H1 (cell line): ENCODE measurements around the gene TRAPPC3. TPM values are rescaled to one million over a fixed set of nuclear protein-coding genes. Genes with fewer than 3 reads are reported as not detected.

Experiments
- CTCF ChIA-PET: fragments of 300-600 bp; sonication (Branson Sonifier 250); formaldehyde crosslinking; loops from one replicate; lab custom pipeline; 2021; ENCODE audit not compliant: partially characterized antibody; lab: Charles Lee
- POLR2A ChIA-PET: fragments of 300-600 bp; sonication (Branson Sonifier 250); formaldehyde crosslinking; loops from one replicate; lab custom pipeline; 2021; ENCODE audit warnings: inconsistent platforms; ENCODE audit not compliant: partially characterized antibody; lab: Charles Lee
- DNase-seq, 2 experiments: peaks; one replicate each; pipeline versions ENCODE4 v3.0.0 to v3.0.0-alpha.2; 2010 to 2022; ENCODE audit warnings: low spot score in 2 of 2, low read depth in 1 of 2, mixed read lengths in 1 of 2
- FAIRE-seq: peaks from 2 replicates; lab custom pipeline; 2011; peaks lifted over from hg19 to GRCh38; lab: Jason Lieb, UNC
- H2AFZ ChIP-seq: 2 replicates; pipeline ENCODE4 v1.8.1; 2012; ENCODE audit warnings: low read length, inconsistent platforms
- H2AK5ac ChIP-seq: 2 replicates; pipeline ENCODE4 v1.6.1; 2013; ENCODE audit warnings: low read depth, low read length
- H2BK120ac ChIP-seq: replicated peaks from 2 replicates; pipeline ENCODE3; 2013; ENCODE audit warnings: low read depth, low read length, inconsistent platforms
- H2BK12ac ChIP-seq: 2 replicates; pipeline ENCODE4 v1.6.1; 2013; ENCODE audit warnings: low read depth, low read length
- H2BK15ac ChIP-seq: 2 replicates; pipeline ENCODE4 v1.6.1; 2013; ENCODE audit warnings: low read length
- H2BK20ac ChIP-seq: 2 replicates; pipeline ENCODE4 v1.6.1; 2013; ENCODE audit warnings: low read length
- H2BK5ac ChIP-seq: 2 replicates; pipeline ENCODE4 v1.6.1; 2013; ENCODE audit warnings: low read depth, low read length
- H3K14ac ChIP-seq: 2 replicates; pipeline ENCODE4 v1.6.1; 2013; ENCODE audit warnings: inconsistent platforms; ENCODE audit not compliant: insufficient read length
- H3K18ac ChIP-seq: 2 replicates; pipeline ENCODE4 v1.6.1; 2013; ENCODE audit warnings: low read length; ENCODE audit errors: extremely low read depth
- H3K23ac ChIP-seq: 2 replicates; pipeline ENCODE4 v1.6.1; 2013; ENCODE audit warnings: inconsistent platforms; ENCODE audit not compliant: insufficient read length
- H3K23me2 ChIP-seq: 2 replicates; pipeline ENCODE4 v1.6.1; 2013; ENCODE audit warnings: low read depth, low read length
- H3K27ac ChIP-seq: 2 replicates; pipeline ENCODE4 v1.6.1; 2011; ENCODE audit warnings: low read depth, low read length, inconsistent platforms
- H3K27me3 ChIP-seq, 4 experiments: replicated peaks in 1 of 4; 1 replicate in 1 of 4; 2 replicates in 3 of 4; pipeline versions ENCODE4 v1.6.1 to v1.8.1; 2011 to 2013; ENCODE audit warnings: low read length in 3 of 4, mild to moderate bottlenecking in 3 of 4, inconsistent platforms in 2 of 4, mixed read lengths in 2 of 4, moderate library complexity in 1 of 4; ENCODE audit not compliant: control insufficient read depth in 3 of 4, insufficient read depth in 3 of 4; ENCODE audit errors: extremely low read depth in 1 of 4
- H3K36me3 ChIP-seq, 4 experiments: 2 replicates each; pipeline versions ENCODE4 v1.6.1 to v1.8.1; 2011 to 2013; ENCODE audit warnings: mild to moderate bottlenecking in 4 of 4, low read length in 3 of 4, moderate library complexity in 2 of 4, control low read depth in 1 of 4, inconsistent platforms in 1 of 4; ENCODE audit not compliant: insufficient read depth in 4 of 4, control insufficient read depth in 2 of 4
- H3K4ac ChIP-seq: replicated peaks from 2 replicates; pipeline ENCODE3; 2013; ENCODE audit warnings: low read length, low read depth, mixed read lengths, inconsistent platforms; ENCODE audit not compliant: insufficient read length
- H3K4me1 ChIP-seq, 4 experiments: replicated peaks in 1 of 4; 1 replicate in 1 of 4; 2 replicates in 3 of 4; pipeline versions ENCODE4 v1.6.1 to v1.8.1; 2011 to 2013; ENCODE audit warnings: low read length in 3 of 4, inconsistent platforms in 2 of 4, mixed read lengths in 1 of 4; ENCODE audit not compliant: insufficient read depth in 4 of 4, control insufficient read depth in 3 of 4
- H3K4me2 ChIP-seq, 2 experiments: 2 replicates each; pipeline versions ENCODE4 v1.6.1 to v1.8.1; 2011 to 2013; ENCODE audit warnings: low read depth in 2 of 2, low read length in 2 of 2, control low read depth in 1 of 2, inconsistent platforms in 1 of 2, mild to moderate bottlenecking in 1 of 2; ENCODE audit not compliant: insufficient read depth in 1 of 2
- H3K4me3 ChIP-seq, 4 experiments: fragments of 200-600, 300-600 bp in 1 of 4; sonication (generic), shearing (Covaris generic), sonication (Bioruptor Twin) in 1 of 4; 2 replicates each; pipeline versions ENCODE4 v1.5.1 to v1.8.1; 2011 to 2016; ENCODE audit warnings: low read length in 4 of 4, low read depth in 3 of 4, control low read depth in 2 of 4, inconsistent platforms in 2 of 4, mild to moderate bottlenecking in 2 of 4, mixed read lengths in 1 of 4, moderate library complexity in 1 of 4; ENCODE audit not compliant: insufficient read depth in 2 of 4; ENCODE audit errors: extremely low read depth in 1 of 4
- H3K56ac ChIP-seq: replicated peaks from 2 replicates; pipeline ENCODE3; 2013; ENCODE audit warnings: low read depth, mild to moderate bottlenecking, mixed read lengths, low read length, inconsistent platforms; ENCODE audit not compliant: insufficient read length
- H3K79me1 ChIP-seq: 2 replicates; pipeline ENCODE4 v1.6.1; 2013; ENCODE audit warnings: low read depth, low read length, control low read depth
- H3K79me2 ChIP-seq, 2 experiments: 2 replicates each; pipeline versions ENCODE4 v1.6.1 to v1.8.1; 2012 to 2013; ENCODE audit warnings: low read length in 2 of 2, mild to moderate bottlenecking in 2 of 2, inconsistent platforms in 1 of 2; ENCODE audit not compliant: insufficient read depth in 2 of 2, control insufficient read depth in 1 of 2
- H3K9ac ChIP-seq, 4 experiments: replicated peaks in 1 of 4; 1 replicate in 1 of 4; 2 replicates in 3 of 4; pipeline versions ENCODE4 v1.6.1 to v1.8.1; 2011 to 2013; ENCODE audit warnings: low read depth in 3 of 4, low read length in 3 of 4, control low read depth in 2 of 4, mild to moderate bottlenecking in 2 of 4, moderate library complexity in 2 of 4, inconsistent platforms in 1 of 4; ENCODE audit errors: extremely low read depth in 1 of 4
- H3K9me3 ChIP-seq, 2 experiments: 2 replicates each; pipeline versions ENCODE4 v1.6.1 to v1.8.1; 2012 to 2013; ENCODE audit warnings: mild to moderate bottlenecking in 2 of 2, moderate library complexity in 2 of 2, control low read depth in 1 of 2, inconsistent platforms in 1 of 2, low read depth in 1 of 2, low read length in 1 of 2, mixed read lengths in 1 of 2; ENCODE audit not compliant: insufficient read depth in 2 of 2
- H4K20me1 ChIP-seq, 2 experiments: replicated peaks in 1 of 2; 2 replicates each; pipeline versions ENCODE3 to v1.8.1; 2011 to 2013; ENCODE audit warnings: inconsistent platforms in 2 of 2, low read length in 2 of 2, mild to moderate bottlenecking in 1 of 2; ENCODE audit not compliant: insufficient read depth in 2 of 2, control insufficient read depth in 1 of 2
- H4K5ac ChIP-seq: 2 replicates; pipeline ENCODE4 v1.6.1; 2013; ENCODE audit warnings: low read length, low read depth, mixed read lengths, inconsistent platforms; ENCODE audit not compliant: insufficient read length
- H4K8ac ChIP-seq: 2 replicates; pipeline ENCODE4 v1.8.0; 2013; ENCODE audit warnings: mild to moderate bottlenecking, moderate library complexity, low read length, inconsistent platforms; ENCODE audit not compliant: insufficient read depth; ENCODE audit errors: extremely low read depth
- H4K91ac ChIP-seq: replicated peaks from 2 replicates; pipeline ENCODE3; 2013; ENCODE audit warnings: low read length, mixed read lengths, inconsistent platforms; ENCODE audit not compliant: insufficient read length
- ASH2L ChIP-seq: fragments of 200-600, 300-600 bp; sonication (generic); IDR thresholded peaks from one replicate; pipeline ENCODE4 v1.7.1; 2017; ENCODE audit warnings: low read length
- BACH1 ChIP-seq: IDR thresholded peaks from 2 replicates; pipeline ENCODE4 v1.6.1; 2012; ENCODE audit warnings: low read length, improper control_type of control experiment
- HDAC2 ChIP-seq, 2 experiments: fragments of 300-600 bp in 1 of 2; sonication (generic) in 1 of 2; IDR thresholded peaks; 2 replicates each; pipeline ENCODE4 v1.6.1; 2011 to 2012; ENCODE audit warnings: low read depth in 2 of 2, low read length in 2 of 2, mild to moderate bottlenecking in 2 of 2, moderate library complexity in 2 of 2, borderline replicate concordance in 1 of 2, inconsistent platforms in 1 of 2
- JUND ChIP-seq: IDR thresholded peaks from 2 replicates; pipeline ENCODE4 v1.6.1; 2011; ENCODE audit warnings: mild to moderate bottlenecking, improper control_type of control experiment, low read length
- KDM5A ChIP-seq: fragments of 200-600 bp; IDR thresholded peaks from 2 replicates; pipeline ENCODE4 v1.7.1; 2012; ENCODE audit warnings: mild to moderate bottlenecking, low read length, inconsistent platforms, mixed read lengths
- MAFK ChIP-seq: IDR thresholded peaks from 2 replicates; pipeline ENCODE4 v1.6.1; 2012; ENCODE audit warnings: low read depth, mild to moderate bottlenecking, improper control_type of control experiment, low read length
- RFX5 ChIP-seq: IDR thresholded peaks from 2 replicates; pipeline ENCODE4 v1.6.1; 2011; ENCODE audit warnings: low read depth, low read length, improper control_type of control experiment, borderline replicate concordance
- RXRA ChIP-seq: IDR thresholded peaks from 2 replicates; pipeline ENCODE4 v1.6.1; 2011; ENCODE audit warnings: low read depth, mild to moderate bottlenecking, low read length, moderate library complexity; ENCODE audit not compliant: insufficient read depth
- SIX5 ChIP-seq: IDR thresholded peaks from 2 replicates; pipeline ENCODE4 v1.6.1; 2011; ENCODE audit warnings: mild to moderate bottlenecking, low read depth, low read length
- SP4 ChIP-seq: IDR thresholded peaks from 2 replicates; pipeline ENCODE4 v1.6.1; 2012; ENCODE audit warnings: low read length, inconsistent platforms
- SUZ12 ChIP-seq: fragments of 200-600 bp; sonication (generic); IDR thresholded peaks from 2 replicates; pipeline ENCODE4 v1.6.1; 2012; ENCODE audit warnings: mild to moderate bottlenecking, inconsistent platforms, low read length, moderate library complexity, mixed read lengths
- TAF1 ChIP-seq: IDR thresholded peaks from 2 replicates; pipeline ENCODE4 v1.6.1; 2011; ENCODE audit warnings: mild to moderate bottlenecking, low read depth, low read length
- TAF7 ChIP-seq: optimal IDR thresholded peaks from 2 replicates; pipeline ENCODE3; 2011; ENCODE audit warnings: low read depth, mild to moderate bottlenecking, inconsistent platforms, low read length, moderate library complexity, borderline replicate concordance
- TCF12 ChIP-seq: IDR thresholded peaks from 2 replicates; pipeline ENCODE4 v1.6.1; 2011; ENCODE audit warnings: low read depth, mild to moderate bottlenecking, low read length
- WGBS, 2 experiments: shearing (Covaris generic) in 1 of 2; methylation state at CpG; one replicate each; pipeline versions ENCODE4 v1.1.6 to v1.1.7; 2013 to 2015; ENCODE audit warnings: low lambda C conversion rate in 2 of 2, mixed read lengths in 2 of 2, inconsistent platforms in 1 of 2, low coverage in 1 of 2, missing lambda C conversion rate in 1 of 2; ENCODE audit not compliant: insufficient replicate concordance in 2 of 2, insufficient coverage in 1 of 2, insufficient read length in 1 of 2; ENCODE audit errors: extremely low coverage in 1 of 2, missing lambda C conversion rate in 1 of 2; 5-methylcytosine and 5-hydroxymethylcytosine counted together
- polyA plus RNA-seq, 7 experiments: library from polyadenylated mRNA; depleted of rRNA in 3 of 7; stranded (reverse) in 5 of 7; unstranded in 2 of 7; fragments of >200 nt in 5 of 7; fragments of 200-250 nt in 2 of 7; gene quantifications; 1 replicate in 5 of 7; 2 replicates in 1 of 7; 4 replicates in 1 of 7; pipeline versions ENCODE4 v1.2.1 to v1.2.3, GENCODE V29; 2011 to 2013; ENCODE audit warnings: missing spikeins in 2 of 7, mixed read lengths in 2 of 7
- total RNA-seq: library from RNA; stranded (reverse); fragmentation: NEBNext Ultra II Directional; extraction: Animal tissue kit (Norgen Biotek cat#: 25700); gene quantifications from 2 replicates; pipeline ENCODE4 v1.2.1, GENCODE V29; 2021

Gene TRAPPC3
- total and polyA plus RNA-seq, 2 of the 8 experiments (the other 6 are each of a cell fraction or from before 2014, with no cell fraction given), result 47.8 to 51.0 TPM

DNA sequence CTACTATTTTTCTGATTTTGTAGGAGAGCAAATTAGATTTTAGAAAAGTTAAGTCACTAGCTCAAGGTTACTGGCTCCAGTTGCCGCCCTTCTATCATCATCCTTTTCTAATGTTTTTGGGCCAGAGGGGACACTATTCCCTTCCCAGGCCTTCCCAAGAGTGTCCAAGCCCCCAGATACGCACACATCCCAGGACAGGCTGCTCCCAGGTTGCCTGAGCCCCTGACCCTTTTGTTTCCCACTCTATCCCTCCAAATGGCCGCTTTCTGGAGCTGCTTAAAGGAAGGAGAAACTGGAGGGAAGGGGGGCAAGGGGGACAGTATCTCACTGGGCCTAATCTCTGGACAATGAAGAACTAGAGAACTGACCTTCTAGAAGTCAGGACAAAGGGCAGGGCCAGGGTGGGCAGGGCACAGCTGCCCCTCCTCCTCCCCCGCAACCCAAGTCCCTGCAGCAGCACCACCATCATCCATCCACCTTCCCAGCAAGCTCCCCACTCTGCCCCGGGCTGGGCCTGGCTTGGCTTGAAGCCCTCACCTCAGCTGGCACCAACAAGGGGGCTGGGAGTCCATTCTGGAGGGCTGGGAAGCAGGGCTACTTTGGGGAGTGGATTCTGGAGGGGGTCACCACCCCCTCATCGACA, 5.6 kb upstream of the TRAPPC3 start:
- H2BK120ac ChIP-seq, result no peak overlapping the region
- 53% methylated on average over 5 of the region's 6 CpGs; no CpG with 5 or more reads in 1 of the 2 experiments for WGBS, 2 experiments
- TF ChIP-seq SIX5, result no peak
- no peak for TF ChIP-seq TCF12
- no peak for TF ChIP-seq ASH2L
- TF ChIP-seq TAF1, result no peak
- no peak for TF ChIP-seq TAF7
- no peak for TF ChIP-seq JUND
- no peak for TF ChIP-seq RFX5
- no peak for TF ChIP-seq BACH1
- TF ChIP-seq SP4, result no peak
- TF ChIP-seq SUZ12, result no peak
- no peak for TF ChIP-seq KDM5A
- TF ChIP-seq HDAC2 (IDR thresholded peaks at IDR 0.05; ENCODE audit: borderline replicate concordance in 1 of 2, low read depth in 2 of 2, low read length in 2 of 2), result no peak
- no peak for TF ChIP-seq RXRA
- TF ChIP-seq MAFK, result no peak

More for the DNA sequence above, 5.6 kb upstream of the TRAPPC3 start:
- ChIA-PET CTCF (interaction anchor here (0.8 to 10.1 kb wide), 4 partner anchors 19 to 55 kb away, joined by 3 to 261 read pairs (median 84); no protein-coding TSS in a partner anchor), POLR2A (interaction anchor here (0.7 to 5.1 kb wide), 9 partner anchors 18 to 271 kb away, joined by 3 to 44 read pairs (median 5); partner anchors contain the start of genes SH3D21 and THRAP3)
- Histone ChIP-seq H3K79me2 (peaks cover 0 to 21% of the 10 kb centered on the region in 2 experiments; a peak in 3 of 4 replicates), H4K8ac (no peak overlapping the region), H3K79me1 (peaks cover 12% of the 10 kb centered on the region), H3K23ac (no peak overlapping the region), H3K14ac (no peak overlapping the region), H3K27me3 (peaks cover 11 to 29% (median 25%) of the 10 kb centered on the region in 4 experiments), H2AK5ac (no peak overlapping the region), H2BK15ac (no peak overlapping the region), H3K36me3 (no peaks in the 10 kb centered on the region), H3K27ac (no peak overlapping the region), H2BK5ac (no peak overlapping the region), H2AFZ (no peak overlapping the region), H4K5ac (no peak overlapping the region), H3K18ac (no peak overlapping the region; the same call in 1 of the 2 replicates), H3K9ac (no peak overlapping the region), H3K4ac (no peak overlapping the region), H3K56ac (no peak overlapping the region), H3K4me3 (peak overlapping the region; percentile 48 to 96 (median 66); a peak in 7 of 8 replicates), H3K9me3 (no peaks in the 10 kb centered on the region), H2BK12ac (no peak overlapping the region), H3K23me2 (peaks cover 11% of the 10 kb centered on the region), H4K91ac (no peak overlapping the region), H2BK20ac (no peak overlapping the region), H3K4me2 (peak overlapping the region; percentile 65 to 96), H3K4me1 (peaks cover 10 to 28% (median 20%) of the 10 kb centered on the region in 4 experiments), H4K20me1 (peaks cover 0 to 7% of the 10 kb centered on the region in 2 experiments)
- FAIRE-seq, result no peak
- no peak for DNase-seq
